ENCODE measurements around the gene CDH13.
A peak's percentile ranks its signal among the peaks of the same experiment; 100 is the strongest.

Gene CDH13

GRCh38 chr16:83206426-83206825 is 579.7 kb downstream of the CDH13 start:
- no peak for DNase-seq

GRCh38 chr16:83211711-83212110 is 584.9 kb downstream of the CDH13 start:
- no peak for DNase-seq

GRCh38 chr16:83212301-83212841 is 585.6 kb downstream of the CDH13 start:
- DNase-seq: no peak

- no peak for DNase-seq
Observed at GRCh38 chr16:83214671-83215070, 587.9 kb downstream of the CDH13 start.

- no peak for DNase-seq
Observed at GRCh38 chr16:83215406-83216001, 588.7 kb downstream of the CDH13 start.

GRCh38 chr16:83219285-83219684 is 592.5 kb downstream of the CDH13 start:
- no peak for DNase-seq

- DNase-seq: no peak
Observed at GRCh38 chr16:83220066-83220465, 593.3 kb downstream of the CDH13 start.

- DNase-seq: no peak
Observed at GRCh38 chr16:83224642-83225041, 597.9 kb downstream of the CDH13 start.

GRCh38 chr16:83227336-83227735 is 600.6 kb downstream of the CDH13 start:
- DNase-seq: peak; percentile 45

GRCh38 chr16:83231729-83232128 is 605.0 kb downstream of the CDH13 start:
- DNase-seq: no peak

GRCh38 chr16:83233153-83233552 is 606.4 kb downstream of the CDH13 start:
- DNase-seq: no peak

- peak; percentile 39 for DNase-seq
Observed at GRCh38 chr16:83238949-83239691, 612.4 kb downstream of the CDH13 start.

- DNase-seq: peak; percentile 45
Observed at GRCh38 chr16:83244057-83244456, 617.3 kb downstream of the CDH13 start.

- DNase-seq: no peak
Observed at GRCh38 chr16:83245061-83245460, 618.3 kb downstream of the CDH13 start.

- DNase-seq: peak; percentile 63
Observed at GRCh38 chr16:83247767-83248372, 621.1 kb downstream of the CDH13 start.

- DNase-seq: no peak
Observed at GRCh38 chr16:83248735-83249463, 622.1 kb downstream of the CDH13 start.

- DNase-seq: peak; percentile 53
Observed at GRCh38 chr16:83253521-83253920, 626.8 kb downstream of the CDH13 start.

GRCh38 chr16:83258366-83258928 is 631.7 kb downstream of the CDH13 start:
- no peak for DNase-seq

- DNase-seq: no peak
Observed at GRCh38 chr16:83266848-83267553, 640.2 kb downstream of the CDH13 start.

- DNase-seq: no peak
Observed at GRCh38 chr16:83268169-83268568, 641.4 kb downstream of the CDH13 start.

GRCh38 chr16:83269048-83269447 is 642.3 kb downstream of the CDH13 start:
- no peak for DNase-seq

- no peak for DNase-seq
Observed at GRCh38 chr16:83269541-83269940, 642.8 kb downstream of the CDH13 start.

Measured in NCI-H345 (cell line).